AG09309 (cell line): ENCODE measurements around the gene SGSM2.

Experiments used
- DNase-seq: peaks from one replicate; pipeline ENCODE4 v3.0.0-alpha.2; 2010; ENCODE audit warnings: low read depth
- H3K4me3 ChIP-seq: 2 replicates; pipeline ENCODE4 v1.5.1; 2011; ENCODE audit warnings: mild to moderate bottlenecking, low read depth, low read length, moderate library complexity; ENCODE audit not compliant: control insufficient read depth
- CTCF ChIP-seq: IDR thresholded peaks from 2 replicates; pipeline ENCODE4 v1.5.1; 2011; ENCODE audit warnings: mild to moderate bottlenecking, low read depth, low read length, inconsistent platforms; ENCODE audit not compliant: insufficient read depth, control insufficient read depth; ENCODE audit errors: missing control alignments

SGSM2 gene

GRCh38 chr17:2427215-2427614 lies 89.9 kb downstream of the SGSM2 start:
- no peak for TF ChIP-seq CTCF
- DNase-seq: no peak
- H3K4me3 ChIP-seq: no peak overlapping the region

- TF ChIP-seq CTCF: no peak
- no peak for DNase-seq
- no peak overlapping the region for H3K4me3 ChIP-seq
Measured at GRCh38 chr17:2427910-2428309, 90.6 kb downstream of the SGSM2 start.
